Neural cell (in vitro differentiated cells): ENCODE measurements around the gene TMEM44.

Source experiments
- CTCF ChIP-seq: fragments of 450-650 bp; IDR thresholded peaks from 2 replicates; pipeline ENCODE4 v1.5.1; 2014; ENCODE audit warnings: antibody characterized with exemption, mild to moderate bottlenecking, moderate library complexity; ENCODE audit not compliant: poor library complexity, severe bottlenecking
- EP300 ChIP-seq: fragments of 450-650 bp; conservative IDR thresholded peaks from 2 replicates; pipeline ENCODE4 v1.6.1; 2014; ENCODE audit warnings: antibody characterized with exemption, mild to moderate bottlenecking, moderate library complexity; ENCODE audit not compliant: poor library complexity, severe bottlenecking
- EZH2 ChIP-seq: fragments of 200-600, 300-800 bp; shearing (Covaris generic), sonication (generic); IDR thresholded peaks from 2 replicates; pipeline ENCODE4 v1.6.1; 2014; ENCODE audit warnings: antibody characterized with exemption, low read length, borderline replicate concordance, mild to moderate bottlenecking; ENCODE audit not compliant: insufficient read depth, poor library complexity, severe bottlenecking
- MXI1 ChIP-seq: fragments of 450-650 bp; conservative IDR thresholded peaks from 2 replicates; pipeline ENCODE4 v1.6.1; 2014; ENCODE audit warnings: antibody characterized with exemption, mild to moderate bottlenecking; ENCODE audit not compliant: poor library complexity, severe bottlenecking
- SMC3 ChIP-seq: fragments of 450-650 bp; conservative IDR thresholded peaks from 2 replicates; pipeline ENCODE4 v1.6.1; 2014; ENCODE audit warnings: antibody characterized with exemption, mild to moderate bottlenecking, moderate library complexity; ENCODE audit not compliant: poor library complexity

DNA sequence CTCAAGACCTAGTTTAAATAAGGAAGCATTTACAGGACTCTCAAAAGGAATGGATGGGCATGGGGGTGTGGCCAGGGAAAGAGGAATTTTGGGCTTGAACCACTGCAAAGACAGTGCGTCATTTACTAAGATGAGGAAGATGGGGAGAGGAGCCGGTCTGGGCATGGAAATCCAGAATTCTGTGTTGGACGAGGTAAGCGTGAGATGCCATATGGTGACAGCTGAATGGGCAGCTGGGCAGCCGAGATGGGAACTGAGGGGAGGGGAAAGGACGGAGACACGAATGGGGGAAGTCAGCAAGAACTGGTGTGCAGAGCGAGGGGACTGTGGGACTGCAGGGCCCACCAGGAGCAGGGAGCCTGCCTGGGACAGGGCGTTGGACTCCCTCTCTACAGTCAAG is 24.2 kb downstream of the TMEM44 start:
- no peak for TF ChIP-seq SMC3
- TF ChIP-seq EP300 = no peak
- no peak for TF ChIP-seq CTCF
- no peak for TF ChIP-seq EZH2
- TF ChIP-seq MXI1 = no peak
